Ovary (tissue), 9 donors: ENCODE measurements around the gene MRO. TPM values are rescaled to one million over a fixed set of nuclear protein-coding genes. Genes with fewer than 3 reads are reported as not detected.

Experiments used
- DNase-seq, 5 donors: peaks; one replicate each; pipeline ENCODE4 v3.0.0-alpha.2; 2019 to 2020
- H3K27ac ChIP-seq, 2 donors: fragments of 200-600 bp; one replicate each; pipeline versions ENCODE4 v1.5.1 to v1.8.0; 2019 to 2022
- H3K27me3 ChIP-seq: fragments of 200-600 bp; one replicate; pipeline ENCODE4 v1.8.0; 2022
- H3K36me3 ChIP-seq: fragments of 200-600 bp; sonication (generic); one replicate; pipeline ENCODE4 v1.5.1; 2019
- H3K4me1 ChIP-seq: one replicate; pipeline ENCODE4 v1.8.1; 2013; ENCODE audit warnings: mild to moderate bottlenecking, moderate library complexity; ENCODE audit not compliant: insufficient read depth
- H3K4me3 ChIP-seq: fragments of 200-600 bp; sonication (generic); one replicate; pipeline ENCODE4 v1.5.1; 2017
- H3K9me3 ChIP-seq, 2 donors: fragments of 200-600 bp in 1 of 2; sonication (generic) in 1 of 2; one replicate each; pipeline versions ENCODE4 v1.5.1 to v1.8.1; 2013 to 2019; ENCODE audit warnings: mild to moderate bottlenecking in 1 of 2, moderate library complexity in 1 of 2
- EP300 ChIP-seq: sonication (generic); formaldehyde crosslinking; IDR thresholded peaks from one replicate; pipeline ENCODE4 v1.6.1; 2017; ENCODE audit warnings: antibody characterized with exemption
- POLR2A ChIP-seq: fragments of 450-650 bp; IDR thresholded peaks from one replicate; pipeline ENCODE4 v1.6.1; 2017; ENCODE audit warnings: antibody characterized with exemption, mild to moderate bottlenecking, moderate library complexity
- WGBS, 3 donors: extraction: QIAGEN DNeasy Blood & Tissue Kit in 1 of 3; methylation state at CpG; one replicate each; pipeline versions ENCODE4 v1.1.5 to v1.1.7; 2013 to 2017; 5-methylcytosine and 5-hydroxymethylcytosine counted together
- intact Hi-C, 4 donors: fragments of 100-400 bp; cut with DNase I; formaldehyde crosslinking; loops; one replicate each; pipeline versions ENCODE4 v1.11.0 to v1.15.1; 2022 to 2023
- polyA plus RNA-seq, 2 donors: library from polyadenylated mRNA; stranded (reverse); fragments of 200-250 nt in 1 of 2; fragments of 350-450 nt in 1 of 2; fragmentation: Illumina TruSeq in 1 of 2; extraction: RNeasy Lipid Tissue Mini Kit (QIAGEN cat#74804) in 1 of 2; gene quantifications; one replicate each; pipeline ENCODE4 v1.2.3, GENCODE V29; 2013 to 2014
- total RNA-seq, 7 donors: library from RNA; depleted of rRNA in 2 of 7; stranded (reverse); fragments of >200 nt in 2 of 7; fragmentation: NEBNext Ultra II Directional in 3 of 7; extraction: Animal tissue kit (Norgen Biotek cat#: 25700) in 3 of 7; gene quantifications; one replicate each; pipeline versions ENCODE4 v1.1.0 to v1.2.4, GENCODE V29; 2016 to 2023
- TF ChIP-seq, protein P1 (sequence below), 3 donors: fragments of 450-650 bp in 2 of 3; fragments of 200-600 bp in 1 of 3; IDR thresholded peaks; one replicate each; pipeline versions ENCODE4 v1.5.1 to v1.8.0; 2016 to 2022; ENCODE audit warnings: antibody characterized with exemption in 3 of 3, mild to moderate bottlenecking in 1 of 3
- donor health status: DM: no; HTN: no; CAD: no; lungs with moderate emphysema.
- donor health status: DM: no; HTN: no; CAD: no.
- donor health status: Bipolar disorder and iron deficiency.
- donor health status: DM: yes; HTN: yes; CAD: no.
- donor health status: DM: no; HTN: no; CAD: no.
- donor health status: DM: yes; HTN: yes; CAD: no.

Gene MRO
- total and polyA plus RNA-seq, 9 donors: 0.73 to 238 (median 3.2) TPM

DNA sequence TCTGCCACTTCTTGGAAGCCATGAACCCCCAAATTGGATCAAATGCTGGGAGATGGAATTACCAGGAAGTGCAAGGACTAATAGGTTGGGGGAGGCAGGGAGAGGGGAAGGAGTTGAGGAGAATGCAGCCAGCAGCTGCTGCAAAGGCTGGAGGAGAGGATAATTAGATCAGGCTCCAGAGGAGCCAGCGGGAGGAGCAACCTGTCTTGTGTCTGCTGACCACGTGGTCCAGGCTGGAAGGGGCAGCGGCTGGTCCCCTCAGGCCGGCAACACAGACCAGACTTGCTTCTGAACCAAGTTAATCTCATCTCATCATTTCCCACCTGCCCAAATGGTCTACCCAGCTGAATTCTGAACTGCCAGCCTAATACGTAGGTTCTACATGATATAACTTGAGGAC lies 68.3 kb downstream of the MRO start:
- H3K27me3 ChIP-seq: no peaks in the 10 kb centered on the region
- no peaks in the 10 kb centered on the region for H3K4me1 ChIP-seq
- no peak overlapping the region for H3K4me3 ChIP-seq
- no peak for DNase-seq
- 17 to 21% (median 18%) methylated on average over 5 of the region's 5 CpGs for WGBS, 3 donors
- no peak overlapping the region for H3K27ac ChIP-seq
- no peaks in the 10 kb centered on the region for H3K36me3 ChIP-seq
- intact Hi-C loops: no loop called here
- peaks cover 0 to 7% of the 10 kb centered on the region in 2 donors for H3K9me3 ChIP-seq
- TF ChIP-seq, protein P1, sequence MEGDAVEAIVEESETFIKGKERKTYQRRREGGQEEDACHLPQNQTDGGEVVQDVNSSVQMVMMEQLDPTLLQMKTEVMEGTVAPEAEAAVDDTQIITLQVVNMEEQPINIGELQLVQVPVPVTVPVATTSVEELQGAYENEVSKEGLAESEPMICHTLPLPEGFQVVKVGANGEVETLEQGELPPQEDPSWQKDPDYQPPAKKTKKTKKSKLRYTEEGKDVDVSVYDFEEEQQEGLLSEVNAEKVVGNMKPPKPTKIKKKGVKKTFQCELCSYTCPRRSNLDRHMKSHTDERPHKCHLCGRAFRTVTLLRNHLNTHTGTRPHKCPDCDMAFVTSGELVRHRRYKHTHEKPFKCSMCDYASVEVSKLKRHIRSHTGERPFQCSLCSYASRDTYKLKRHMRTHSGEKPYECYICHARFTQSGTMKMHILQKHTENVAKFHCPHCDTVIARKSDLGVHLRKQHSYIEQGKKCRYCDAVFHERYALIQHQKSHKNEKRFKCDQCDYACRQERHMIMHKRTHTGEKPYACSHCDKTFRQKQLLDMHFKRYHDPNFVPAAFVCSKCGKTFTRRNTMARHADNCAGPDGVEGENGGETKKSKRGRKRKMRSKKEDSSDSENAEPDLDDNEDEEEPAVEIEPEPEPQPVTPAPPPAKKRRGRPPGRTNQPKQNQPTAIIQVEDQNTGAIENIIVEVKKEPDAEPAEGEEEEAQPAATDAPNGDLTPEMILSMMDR (IDR thresholded peaks at IDR 0.05): no peak
- TF ChIP-seq EP300: no peak
- TF ChIP-seq POLR2A: no peak

DNA sequence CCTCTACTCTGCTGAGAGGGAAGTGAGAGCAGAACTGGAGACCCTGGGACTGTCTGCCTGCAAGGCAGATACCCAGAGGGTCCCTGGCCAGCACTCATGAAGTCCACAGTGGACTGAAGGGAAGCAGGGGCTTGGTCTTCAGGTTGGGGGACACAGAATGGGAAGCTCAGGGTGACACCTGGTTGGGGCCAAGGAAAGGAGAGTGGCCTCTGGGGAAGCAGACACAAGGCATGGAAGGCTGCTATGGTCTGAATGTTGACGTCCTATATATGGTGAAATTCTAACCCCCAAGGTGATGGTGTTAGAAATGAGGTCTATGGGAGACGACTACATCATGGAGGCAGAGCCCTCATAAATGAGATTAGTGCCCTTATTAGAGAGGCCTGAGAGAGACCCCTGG lies 69.3 kb downstream of the MRO start:
- Histone ChIP-seq H3K9me3 (peaks cover 0 to 7% of the 10 kb centered on the region in 2 donors), H3K27me3 (no peaks in the 10 kb centered on the region), H3K4me3 (no peak overlapping the region), H3K4me1 (no peaks in the 10 kb centered on the region), H3K27ac (no peak overlapping the region), H3K36me3 (no peaks in the 10 kb centered on the region)
- WGBS, 3 donors: 55 to 80% (median 74%) methylated on average over 2 of the region's 2 CpGs
- DNase-seq: no peak
- TF ChIP-seq, protein P1 (IDR thresholded peaks at IDR 0.05): no peak
- TF ChIP-seq EP300: no peak
- no peak for TF ChIP-seq POLR2A
- intact Hi-C loops: no loop called here

DNA sequence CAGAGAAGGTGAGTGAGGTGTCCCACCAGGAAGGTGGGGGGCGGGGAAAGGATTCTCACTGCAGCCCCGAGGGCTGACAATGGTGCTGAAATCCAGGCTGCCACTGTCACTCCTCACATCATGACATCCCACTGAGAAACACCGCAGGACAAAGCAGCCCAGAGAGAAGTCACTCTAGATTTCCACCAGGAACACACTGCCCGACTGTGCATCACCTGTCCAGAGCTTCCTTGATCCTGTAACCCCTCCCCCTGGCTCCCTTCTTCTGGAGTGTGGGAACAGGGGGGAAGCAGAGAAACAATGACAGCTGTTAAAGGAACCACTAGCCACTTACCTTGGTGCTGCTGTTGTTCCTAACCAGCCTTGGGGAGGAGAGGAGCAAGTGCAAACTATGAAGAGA lies 69.9 kb downstream of the MRO start:
- DNase-seq: no peak
- TF ChIP-seq, protein P1 (IDR thresholded peaks at IDR 0.05): no peak
- no peak for TF ChIP-seq POLR2A
- TF ChIP-seq EP300: no peak
- WGBS, 3 donors: 45 to 67% (median 65%) methylated on average over 4 of the region's 4 CpGs
- intact Hi-C loops: no loop called here
- H3K4me3 ChIP-seq: no peak overlapping the region
- peaks cover 0 to 7% of the 10 kb centered on the region in 2 donors for H3K9me3 ChIP-seq
- no peaks in the 10 kb centered on the region for H3K36me3 ChIP-seq
- no peaks in the 10 kb centered on the region for H3K4me1 ChIP-seq
- H3K27me3 ChIP-seq: no peaks in the 10 kb centered on the region
- no peak overlapping the region for H3K27ac ChIP-seq

DNA sequence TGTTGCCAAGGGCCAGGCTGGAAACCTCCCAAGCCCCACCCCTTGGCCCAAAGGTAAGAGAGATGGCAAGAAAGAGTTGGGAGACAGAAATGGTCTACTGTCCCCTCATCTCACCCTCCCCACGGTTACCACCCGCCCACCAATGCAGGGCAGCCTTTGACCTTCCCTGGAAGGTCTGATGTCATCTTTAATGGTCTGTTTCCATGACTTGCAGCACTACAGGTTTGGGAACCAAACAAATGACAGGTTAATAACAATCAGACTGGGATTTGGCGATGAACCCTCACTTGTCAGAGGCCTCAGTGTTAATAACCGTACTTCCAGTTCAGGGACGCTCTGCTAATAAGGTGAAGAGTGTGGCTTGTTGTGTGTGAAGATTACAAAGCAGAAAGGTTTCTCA lies 70.4 kb downstream of the MRO start:
- H3K4me3 ChIP-seq: no peak overlapping the region
- WGBS, 3 donors: 73 to 79% (median 74%) methylated on average over 5 of the region's 5 CpGs
- DNase-seq: no peak
- no peaks in the 10 kb centered on the region for H3K4me1 ChIP-seq
- TF ChIP-seq POLR2A (no peak), EP300 (no peak)
- TF ChIP-seq, protein P1 (IDR thresholded peaks at IDR 0.05): no peak
- peaks cover 0 to 7% of the 10 kb centered on the region in 2 donors for H3K9me3 ChIP-seq
- intact Hi-C loops: no loop called here
- H3K27ac ChIP-seq: no peak overlapping the region
- no peaks in the 10 kb centered on the region for H3K27me3 ChIP-seq
- no peaks in the 10 kb centered on the region for H3K36me3 ChIP-seq
